Stimulated activated CD4-positive, alpha-beta T cell treated with anti-CD3 and anti-CD28 coated beads, TNF-alpha, amount 100 ng/mL, for 48 hours (primary cell): Measurements from ENCODE around the gene CCDC175.

Experiments
- DNase-seq, 3 donors: peaks; one replicate each; pipeline ENCODE4 v3.0.0-alpha.2; 2020; ENCODE audit warnings: low read depth in 3 of 3

CCDC175 gene

GRCh38 chr14:59482541-59483331 is 93.9 kb downstream of the CCDC175 start:
- DNase-seq: no peak

- no peak for DNase-seq
Observed at GRCh38 chr14:59481871-59482540, 94.6 kb downstream of the CCDC175 start.

GRCh38 chr14:59481407-59481806 is 95.2 kb downstream of the CCDC175 start:
- DNase-seq: no peak

DNA sequence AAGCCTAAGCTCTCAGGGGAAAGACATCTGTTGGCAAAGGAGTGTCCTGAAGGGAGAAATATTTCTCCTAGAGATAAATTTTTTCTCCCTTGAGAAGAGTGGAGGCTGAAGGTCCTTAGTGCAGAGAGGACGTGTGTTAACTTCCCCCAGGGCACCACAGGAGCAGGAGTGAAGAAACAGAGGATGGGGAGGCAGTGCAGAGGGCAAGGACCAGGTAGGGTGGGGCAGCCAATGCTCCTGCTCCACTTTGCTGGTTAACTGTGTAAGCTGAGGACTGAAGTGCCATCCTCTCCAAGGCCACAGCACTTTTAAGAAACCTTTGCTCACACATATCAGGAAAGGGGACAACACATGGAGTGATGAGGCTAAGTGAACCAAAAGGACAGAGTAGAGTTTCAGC is 96.4 kb downstream of the CCDC175 start:
- DNase-seq: no peak

GRCh38 chr14:59478540-59478939 is 98.1 kb downstream of the CCDC175 start:
- DNase-seq: no peak

DNA sequence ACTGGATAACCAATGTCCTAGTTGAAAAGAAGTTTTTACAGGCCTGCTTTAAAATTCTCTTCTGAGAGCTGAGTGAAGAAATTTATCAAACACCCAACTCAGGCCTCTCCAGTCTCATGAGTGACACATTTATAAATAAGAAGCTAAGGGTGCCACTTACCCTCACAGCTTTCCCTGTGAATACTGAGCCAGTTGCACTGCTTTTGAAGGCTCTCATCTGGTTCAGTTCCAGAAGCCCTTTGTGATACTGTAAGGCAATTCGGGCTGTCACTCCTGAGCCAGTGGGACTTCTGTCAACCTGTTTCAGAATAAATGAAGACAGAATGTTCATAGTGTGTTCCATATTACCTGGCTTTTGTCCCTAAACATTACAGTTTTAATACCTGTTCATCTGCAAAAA is 100.9 kb downstream of the CCDC175 start:
- no peak for DNase-seq

- DNase-seq: no peak
Observed at GRCh38 chr14:59474172-59474571, 102.4 kb downstream of the CCDC175 start.

DNA sequence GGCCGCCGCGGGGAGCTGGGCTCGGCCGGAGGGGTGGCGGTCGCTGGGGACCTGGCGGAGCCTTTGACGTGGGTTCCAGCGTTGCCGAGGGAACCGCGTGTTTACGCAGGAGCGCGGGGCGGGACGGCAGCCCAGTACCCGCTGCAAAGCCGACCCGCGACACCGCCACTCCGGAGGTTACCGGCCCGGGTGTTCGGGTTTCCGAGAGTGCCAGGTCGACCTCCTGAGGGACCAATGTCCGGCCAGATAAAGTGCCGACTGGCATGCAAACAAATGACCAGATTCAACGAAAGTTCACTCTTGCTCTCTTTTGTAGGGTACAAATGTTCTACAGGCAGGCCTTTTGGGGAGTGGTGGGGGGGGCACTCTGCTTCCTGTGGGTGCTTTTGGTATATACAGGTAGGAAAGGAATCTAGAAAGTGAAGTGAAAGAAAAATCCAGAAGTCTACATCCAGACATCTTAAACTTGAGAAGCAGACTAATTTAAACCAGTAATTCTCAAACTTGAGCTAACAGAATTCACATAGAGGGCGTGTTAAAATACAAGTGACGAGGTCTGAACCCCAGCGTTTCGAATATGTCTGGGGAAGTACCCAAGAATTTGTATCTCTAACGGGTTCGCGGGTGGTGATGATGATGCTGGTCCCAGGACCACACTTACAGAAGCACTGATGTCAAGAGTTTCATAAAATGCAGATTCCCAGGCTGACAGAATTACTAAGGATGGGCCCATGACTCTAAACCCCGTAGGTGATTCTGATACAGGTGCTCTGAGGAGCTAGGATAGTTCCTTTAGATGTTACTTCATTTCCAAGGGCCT is 111.1 kb downstream of the CCDC175 start, which contains the start of gene GPR135:
GPR135 (minus strand) TSS at position 65 of the 820 bp plus-strand sequence. CDS start 154 bp downstream, outside the sequence.
- no peak for DNase-seq

GRCh38 chr14:59464486-59465315 is 111.9 kb downstream of the CCDC175 start:
- peak in 2 of 3 donors; percentile 7 to 36 for DNase-seq

DNA sequence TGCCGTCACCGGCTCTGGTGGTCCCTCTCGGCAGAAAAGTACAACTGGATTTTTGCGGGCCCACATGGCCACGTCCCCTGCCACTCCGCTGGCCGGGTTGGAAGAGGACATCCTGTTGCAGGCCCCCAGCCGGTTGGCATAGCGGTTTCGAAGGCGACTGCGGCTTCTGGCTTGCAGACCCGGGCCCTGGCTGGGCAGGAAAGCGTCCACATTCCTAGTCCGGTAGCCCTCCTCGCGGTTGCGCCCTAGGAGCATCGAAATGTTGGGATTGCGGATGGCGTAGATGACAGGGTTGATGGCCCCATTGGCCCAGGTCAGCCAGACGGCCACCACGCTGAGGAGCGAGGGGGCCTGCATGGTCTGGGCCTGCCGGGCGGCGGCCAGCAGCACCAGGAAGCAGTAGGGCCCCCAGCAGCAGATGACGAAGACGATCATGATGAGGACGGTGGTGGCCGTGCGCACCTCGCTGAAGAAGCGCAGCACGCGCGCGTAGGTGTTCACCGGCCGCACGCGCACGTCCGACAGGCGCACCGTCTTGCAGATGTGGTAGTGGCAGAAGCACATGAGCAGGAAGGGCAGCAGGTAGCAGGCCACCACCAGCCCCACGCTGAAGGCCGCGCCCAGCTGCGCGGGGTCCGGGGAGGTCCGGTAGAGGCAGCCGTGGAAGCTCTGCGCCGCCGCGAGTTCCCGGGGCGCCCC is 112.7 kb downstream of the CCDC175 start:
- DNase-seq: peak in 2 of 3 donors; percentile 20 to 36

- no peak for DNase-seq
Observed at GRCh38 chr14:59461891-59462290, 114.7 kb downstream of the CCDC175 start.

- no peak for DNase-seq
Observed at GRCh38 chr14:59460378-59460777, 116.2 kb downstream of the CCDC175 start.

DNA sequence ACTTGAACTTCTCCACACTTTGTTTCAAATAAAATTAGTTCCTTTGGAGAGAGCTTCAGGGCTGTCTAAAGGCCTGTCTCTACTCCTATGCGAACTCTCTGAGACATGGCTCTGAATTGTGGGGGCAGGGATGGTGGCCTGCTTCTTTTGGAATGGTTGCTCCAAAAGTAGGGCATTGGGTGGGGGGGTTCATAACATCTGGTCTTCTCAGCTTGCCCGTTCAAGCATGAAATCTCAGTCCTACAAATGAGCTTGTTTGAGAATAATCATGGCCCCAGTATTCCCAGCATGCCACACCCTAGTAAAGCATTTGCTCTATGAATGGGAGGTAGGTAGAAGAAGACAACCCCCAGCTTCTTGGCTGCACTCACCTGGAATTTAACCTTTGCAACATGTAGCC is 118.1 kb downstream of the CCDC175 start:
- no peak for DNase-seq

GRCh38 chr14:59455411-59455810 is 121.2 kb downstream of the CCDC175 start:
- DNase-seq: no peak
